Esophagus muscularis mucosa (tissue), 4 donors: ENCODE measurements around the gene GINS2. TPM values are rescaled to one million over a fixed set of nuclear protein-coding genes. Genes with fewer than 3 reads are reported as not detected.

Experiments
- DNase-seq: peaks from one replicate; pipeline ENCODE4 v3.0.0-alpha.2; 2017; ENCODE audit errors: extremely low spot score
- H3K27ac ChIP-seq, 4 donors: fragments of 200-600 bp; sonication (generic); replicated peaks in 1 of 4; 1 replicate in 3 of 4; 2 replicates in 1 of 4; pipeline ENCODE4 v1.5.1; 2016 to 2019; ENCODE audit warnings: mild to moderate bottlenecking in 1 of 4
- H3K27me3 ChIP-seq, 4 donors: fragments of 200-600 bp; sonication (generic); one replicate each; pipeline versions ENCODE4 v1.5.1 to v1.6.0; 2016 to 2019
- H3K36me3 ChIP-seq, 4 donors: fragments of 200-600 bp; sonication (generic); one replicate each; pipeline ENCODE4 v1.5.1; 2016 to 2019
- H3K4me1 ChIP-seq, 4 donors: fragments of 200-600 bp; sonication (generic); one replicate each; pipeline ENCODE4 v1.5.1; 2016 to 2019
- H3K4me3 ChIP-seq, 4 donors: fragments of 200-600 bp; sonication (generic); 1 replicate in 2 of 4; 2 replicates in 2 of 4; pipeline ENCODE4 v1.5.1; 2016 to 2019; ENCODE audit warnings: mild to moderate bottlenecking in 4 of 4, moderate library complexity in 1 of 4
- H3K9me3 ChIP-seq, 4 donors: fragments of 200-600 bp; sonication (generic); 1 replicate in 3 of 4; 2 replicates in 1 of 4; pipeline ENCODE4 v1.5.1; 2016 to 2019
- EP300 ChIP-seq: sonication (generic); formaldehyde crosslinking; IDR thresholded peaks from one replicate; pipeline ENCODE4 v1.6.1; 2017; ENCODE audit warnings: antibody characterized with exemption
- POLR2A ChIP-seq: fragments of 450-650 bp; IDR thresholded peaks from one replicate; pipeline ENCODE4 v1.6.1; 2017; ENCODE audit warnings: antibody characterized with exemption, moderate library complexity, mild to moderate bottlenecking, low read depth
- POLR2AphosphoS5 ChIP-seq, 2 donors: sonication (generic); formaldehyde crosslinking; IDR thresholded peaks; one replicate each; pipeline ENCODE4 v1.6.1; 2017; ENCODE audit warnings: antibody characterized with exemption in 2 of 2
- WGBS: methylation state at CpG from one replicate; pipeline ENCODE4 v1.1.5; 2018; 5-methylcytosine and 5-hydroxymethylcytosine counted together
- intact Hi-C: fragments of 100-400 bp; cut with DNase I; formaldehyde crosslinking; loops from one replicate; pipeline ENCODE4 v1.15.1; 2023
- total RNA-seq, 4 donors: library from RNA; depleted of rRNA; stranded (reverse); fragments of >200 nt; gene quantifications; one replicate each; pipeline versions ENCODE4 v1.1.0 to v1.2.1, GENCODE V29; 2016
- TF ChIP-seq, protein P1 (sequence below), 3 experiments: fragments of 200-600 bp in 2 of 3; fragments of 450-650 bp in 1 of 3; sonication (generic) in 2 of 3; IDR thresholded peaks; one replicate each; pipeline ENCODE4 v1.5.1; 2017 to 2019; ENCODE audit warnings: antibody characterized with exemption in 3 of 3, mild to moderate bottlenecking in 2 of 3, moderate library complexity in 1 of 3

The GINS2 gene
- total RNA-seq, 4 donors from 2014 or later = 0.17 to 0.84 TPM; not detected in 2

DNA sequence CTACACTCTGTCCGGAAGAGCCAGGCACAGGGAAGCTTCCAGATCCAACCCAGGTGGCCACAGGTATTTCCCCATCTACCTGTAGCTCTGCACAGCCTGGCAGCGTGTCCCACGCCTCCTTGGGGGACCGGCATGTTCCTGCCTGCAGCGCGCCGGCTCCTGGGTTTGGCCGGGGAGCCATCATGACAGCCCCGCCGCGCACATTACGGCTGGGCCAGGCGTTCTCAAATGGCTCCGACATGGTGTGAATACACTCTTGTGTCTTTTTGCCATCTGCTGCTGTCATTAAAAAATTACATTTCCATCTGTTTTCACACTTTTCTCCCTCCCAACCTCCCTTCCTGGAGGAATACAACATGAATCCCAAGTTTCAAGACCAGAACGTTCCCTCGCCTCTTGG, 8.0 kb upstream of the GINS2 start:
- TF ChIP-seq POLR2A = no peak
- TF ChIP-seq POLR2AphosphoS5 (IDR thresholded peaks at IDR 0.05) = no peak
- TF ChIP-seq, protein P1, sequence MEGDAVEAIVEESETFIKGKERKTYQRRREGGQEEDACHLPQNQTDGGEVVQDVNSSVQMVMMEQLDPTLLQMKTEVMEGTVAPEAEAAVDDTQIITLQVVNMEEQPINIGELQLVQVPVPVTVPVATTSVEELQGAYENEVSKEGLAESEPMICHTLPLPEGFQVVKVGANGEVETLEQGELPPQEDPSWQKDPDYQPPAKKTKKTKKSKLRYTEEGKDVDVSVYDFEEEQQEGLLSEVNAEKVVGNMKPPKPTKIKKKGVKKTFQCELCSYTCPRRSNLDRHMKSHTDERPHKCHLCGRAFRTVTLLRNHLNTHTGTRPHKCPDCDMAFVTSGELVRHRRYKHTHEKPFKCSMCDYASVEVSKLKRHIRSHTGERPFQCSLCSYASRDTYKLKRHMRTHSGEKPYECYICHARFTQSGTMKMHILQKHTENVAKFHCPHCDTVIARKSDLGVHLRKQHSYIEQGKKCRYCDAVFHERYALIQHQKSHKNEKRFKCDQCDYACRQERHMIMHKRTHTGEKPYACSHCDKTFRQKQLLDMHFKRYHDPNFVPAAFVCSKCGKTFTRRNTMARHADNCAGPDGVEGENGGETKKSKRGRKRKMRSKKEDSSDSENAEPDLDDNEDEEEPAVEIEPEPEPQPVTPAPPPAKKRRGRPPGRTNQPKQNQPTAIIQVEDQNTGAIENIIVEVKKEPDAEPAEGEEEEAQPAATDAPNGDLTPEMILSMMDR (IDR thresholded peaks at IDR 0.05) = no peak
- TF ChIP-seq EP300 = no peak
- Histone ChIP-seq H3K4me3 (no peak overlapping the region), H3K27ac (no peak overlapping the region), H3K36me3 (no peaks in the 10 kb centered on the region), H3K27me3 (peaks cover 0 to 50% (median 8%) of the 10 kb centered on the region in 4 donors), H3K4me1 (no peaks in the 10 kb centered on the region), H3K9me3 (no peaks in the 10 kb centered on the region)
- 78% methylated on average over 16 of the region's 16 CpGs for WGBS
- intact Hi-C loops = no loop called here
- DNase-seq = no peak

DNA sequence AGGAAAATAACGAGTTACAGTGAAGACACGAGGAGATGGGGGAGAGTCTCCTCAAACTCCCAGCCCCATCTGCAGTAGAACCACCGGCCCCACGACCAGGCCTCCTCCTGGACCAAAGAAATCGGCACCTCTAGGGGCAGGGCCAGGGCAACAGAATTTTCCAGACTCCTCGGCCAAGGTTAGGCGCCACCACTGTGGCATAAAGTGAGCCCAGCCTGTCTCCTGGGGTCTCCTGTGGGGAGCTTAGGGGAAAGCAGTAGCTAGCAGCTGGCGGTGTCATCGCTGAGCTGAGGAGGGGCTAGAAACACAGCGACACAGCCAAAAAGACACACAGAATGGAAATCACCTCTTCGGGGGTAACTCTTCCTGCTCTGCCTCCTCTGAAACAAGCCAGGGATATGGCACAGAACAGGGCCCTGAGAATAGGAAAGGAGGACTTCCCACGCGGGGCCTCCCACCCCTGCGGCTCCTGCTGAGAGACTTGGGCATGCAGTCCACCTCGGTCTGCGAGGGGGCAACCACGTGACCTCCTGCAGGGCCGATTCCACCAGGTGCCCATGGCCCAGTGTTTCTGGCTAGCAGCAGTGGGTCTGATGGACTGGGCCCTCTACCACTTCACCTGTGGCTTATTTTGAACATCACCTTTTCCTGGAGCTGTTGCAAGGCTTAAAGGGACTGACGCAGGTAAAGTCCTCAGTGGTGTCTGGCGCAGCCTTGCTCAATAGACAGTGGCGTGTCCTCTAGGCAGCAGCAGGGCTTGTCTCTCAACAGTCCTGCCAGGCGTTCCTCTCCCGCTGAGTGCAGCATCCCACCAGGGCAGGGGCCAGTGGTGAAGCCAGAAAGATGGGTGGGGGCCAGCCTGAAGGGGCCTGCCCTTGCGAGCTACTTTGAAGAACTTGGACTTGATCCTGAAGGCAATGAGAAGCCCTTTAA, 6.7 kb upstream of the GINS2 start:
- DNase-seq = no peak
- H3K27ac ChIP-seq = no peak overlapping the region
- no peak overlapping the region for H3K4me3 ChIP-seq
- 75% methylated on average over 22 of the region's 24 CpGs for WGBS
- intact Hi-C loops = no loop called here
- no peaks in the 10 kb centered on the region for H3K36me3 ChIP-seq
- TF ChIP-seq POLR2A = no peak
- TF ChIP-seq, protein P1 (IDR thresholded peaks at IDR 0.05) = no peak
- no peak for TF ChIP-seq POLR2AphosphoS5 (IDR thresholded peaks at IDR 0.05)
- no peak for TF ChIP-seq EP300
- no peaks in the 10 kb centered on the region for H3K4me1 ChIP-seq
- H3K9me3 ChIP-seq = no peaks in the 10 kb centered on the region
- peaks cover 0 to 55% (median 8%) of the 10 kb centered on the region in 4 donors for H3K27me3 ChIP-seq

DNA sequence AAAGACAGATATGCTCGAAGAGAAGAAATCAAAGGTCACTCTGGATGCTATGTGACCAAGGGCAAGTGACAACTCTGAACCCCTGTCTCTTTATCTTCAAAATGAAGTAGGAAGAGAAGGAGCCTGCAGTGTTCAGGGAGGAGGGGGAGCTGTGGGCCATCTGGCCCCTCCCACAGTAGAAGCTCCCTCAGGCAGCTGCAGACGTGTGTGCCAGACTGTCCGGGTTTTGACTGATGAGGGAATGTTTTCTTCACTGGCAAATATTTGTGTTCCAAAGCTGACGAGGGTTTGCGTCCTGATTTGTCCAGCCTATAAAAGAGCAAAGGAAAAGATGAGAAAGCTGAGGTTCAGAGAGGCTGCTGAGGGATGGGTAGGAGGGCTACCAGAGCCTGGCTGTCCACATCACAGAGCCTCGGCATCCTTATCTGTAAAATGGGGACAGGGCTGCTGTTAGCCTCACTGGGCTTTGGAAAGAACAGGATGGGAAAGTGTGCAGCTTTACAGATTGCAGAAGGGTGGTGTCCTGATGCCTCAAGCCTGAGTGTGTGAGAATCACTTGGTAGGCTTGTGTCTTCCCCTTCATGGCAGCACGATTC, 1.8 kb upstream of the GINS2 start:
- TF ChIP-seq POLR2AphosphoS5 (IDR thresholded peaks at IDR 0.05) (no peak), EP300 (no peak), POLR2A (no peak)
- TF ChIP-seq, protein P1 (IDR thresholded peaks at IDR 0.05) = no peak
- Histone ChIP-seq H3K4me1 (peaks cover 13 to 20% (median 17%) of the 10 kb centered on the region in 4 donors), H3K9me3 (no peaks in the 10 kb centered on the region), H3K27ac (no peak overlapping the region), H3K36me3 (no peaks in the 10 kb centered on the region), H3K4me3 (no peak overlapping the region), H3K27me3 (peaks cover 0 to 28% (median 2%) of the 10 kb centered on the region in 4 donors)
- intact Hi-C loops = no loop called here
- no peak for DNase-seq
- WGBS = 46% methylated on average over 7 of the region's 7 CpGs

DNA sequence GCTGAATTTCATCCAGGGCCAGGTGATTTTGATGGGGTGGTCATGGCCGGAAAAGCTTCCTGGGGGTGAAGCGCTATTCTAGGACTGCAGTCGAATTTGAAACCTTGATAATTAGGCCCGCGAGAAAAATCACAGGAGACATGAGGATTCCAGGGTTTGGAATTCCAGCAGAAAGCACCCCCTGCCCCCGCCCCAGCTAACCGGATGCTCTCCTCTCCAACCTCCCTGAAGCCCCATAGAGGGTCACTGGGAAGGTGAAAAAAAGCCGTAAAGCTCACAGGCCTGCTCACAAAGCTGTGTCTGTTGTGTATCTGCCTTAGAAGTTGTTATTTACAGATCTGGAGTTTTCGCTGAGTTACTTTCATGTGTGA, 1.2 kb upstream of the GINS2 start:
- DNase-seq = no peak
- 66% methylated on average over 9 of the region's 9 CpGs for WGBS
- intact Hi-C loops = no loop called here
- TF ChIP-seq, protein P1 (IDR thresholded peaks at IDR 0.05) = no peak
- TF ChIP-seq POLR2A = no peak
- TF ChIP-seq EP300 = no peak
- no peak for TF ChIP-seq POLR2AphosphoS5 (IDR thresholded peaks at IDR 0.05)
- no peaks in the 10 kb centered on the region for H3K9me3 ChIP-seq
- peaks cover 0 to 22% (median 0%) of the 10 kb centered on the region in 4 donors for H3K27me3 ChIP-seq
- H3K4me3 ChIP-seq = no peak overlapping the region
- H3K27ac ChIP-seq = no peak overlapping the region
- no peaks in the 10 kb centered on the region for H3K36me3 ChIP-seq
- H3K4me1 ChIP-seq = peaks cover 13 to 20% (median 17%) of the 10 kb centered on the region in 4 donors
